ENCODE data around the gene AP2A1. TPM values are rescaled to one million over a fixed set of nuclear protein-coding genes. Genes with fewer than 3 reads are reported as not detected.
A peak's percentile ranks its signal among the peaks of the same experiment; 100 is the strongest.

The AP2A1 gene
- total and polyA plus RNA-seq, 9 of the 15 experiments (the other 6 are each of a cell fraction or from before 2014, with no cell fraction given), result 0.55 to 150 (median 31.9) TPM

DNA sequence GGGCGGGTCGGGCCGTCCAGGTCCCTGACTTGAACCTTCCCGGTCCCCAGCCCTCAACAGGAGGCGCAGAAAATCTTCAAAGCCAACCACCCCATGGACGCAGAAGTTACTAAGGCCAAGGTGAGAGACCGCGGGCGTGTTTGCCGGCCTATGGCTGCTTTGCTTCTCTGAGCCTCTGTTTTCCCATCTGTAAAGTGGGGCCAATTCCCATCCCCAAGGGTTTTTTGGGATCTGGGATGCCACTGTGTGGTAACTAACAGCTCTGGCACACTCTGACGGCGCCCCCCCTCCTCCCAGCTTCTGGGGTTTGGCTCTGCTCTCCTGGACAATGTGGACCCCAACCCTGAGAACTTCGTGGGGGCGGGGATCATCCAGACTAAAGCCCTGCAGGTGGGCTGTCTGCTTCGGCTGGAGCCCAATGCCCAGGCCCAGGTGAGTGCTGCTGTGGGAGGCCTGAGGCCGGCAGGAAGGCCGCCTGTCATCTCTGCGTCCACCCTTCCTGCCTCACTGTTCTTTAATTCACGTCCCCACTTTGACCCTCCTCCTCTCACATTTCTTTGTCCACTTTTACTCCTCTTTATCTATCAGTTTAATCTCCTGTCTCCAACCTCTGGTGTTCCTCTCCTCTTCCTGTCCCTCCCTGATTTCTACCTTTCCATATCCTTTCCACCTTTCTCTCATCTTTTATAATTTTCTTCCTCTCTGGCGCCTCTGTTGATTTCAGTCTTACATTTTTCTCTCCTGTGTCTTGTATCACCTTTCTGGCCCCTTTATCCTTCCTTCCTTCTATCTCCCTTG lies 39.2 kb downstream of the AP2A1 start:
- intact Hi-C loops (cut with micrococcal nuclease) (loop anchor here (5.0 kb wide), 1 partner anchor 39 kb away; the partner anchor contains the start of gene AP2A1), in situ Hi-C loops (cut with MboI) (no loop called here)
- 84% methylated on average over 14 of the region's 20 CpGs for WGBS (ENCODE audit: insufficient coverage, low coverage, missing lambda C conversion rate)
- Histone ChIP-seq H3K9me1 (ENCODE audit: control insufficient read depth, insufficient read depth, low read length) (no peaks in the 10 kb centered on the region), H3K36me3 (ENCODE audit: control insufficient read depth, insufficient read depth, low read length) (peaks cover 68% of the 10 kb centered on the region), H3K9ac (ENCODE audit: insufficient read depth in 1 of 2, low read depth in 2 of 2, low read length in 2 of 2) (peak overlapping the region in 1 of 2 experiments; percentile 8; a peak in 1 of 4 replicates), H3K27ac (ENCODE audit: extremely low read depth, low read depth, low read length) (0 out of 3 replicates have a peak overlapping the region, but pooled peaks have one; percentile 39), H2AFZ (ENCODE audit: low read depth, low read length) (no peak overlapping the region), H4K20me1 (replicated peaks; ENCODE audit: control insufficient read depth, insufficient read depth, low read length) (peaks cover 5% of the 10 kb centered on the region), H3K4me2 (ENCODE audit: insufficient read depth, low read length) (no peak overlapping the region), H3K79me2 (ENCODE audit: control insufficient read depth, insufficient read depth, low read length) (no peaks in the 10 kb centered on the region), H3K4me3 (no peak overlapping the region), H3K4me1 (replicated peaks in 1 of 2; ENCODE audit: control insufficient read depth in 2 of 2, insufficient read depth in 2 of 2, low read length in 2 of 2) (peaks cover 25 to 70% of the 10 kb centered on the region in 2 experiments), H3K27me3 (ENCODE audit: control insufficient read depth in 2 of 2, insufficient read depth in 2 of 2, low read length in 2 of 2) (no peaks in the 10 kb centered on the region), H3K9me3 (replicated peaks; ENCODE audit: control insufficient read depth, insufficient read depth, low read depth, low read length) (no peaks in the 10 kb centered on the region)
- ChIA-PET POLR2A (interaction anchor here (1.4 kb wide), 1 partner anchor 22 kb away, joined by 4 read pairs; no protein-coding TSS in a partner anchor), CTCF (ENCODE audit: low intra/inter-chr PET ratio) (no interaction called here)
- DNase-seq (ENCODE audit: extremely low read depth in 1 of 4, low spot score in 3 of 4) (no peak), ATAC-seq (no peak), FAIRE-seq (no peak)
- BruUV-seq (replicated peaks), result no TSS peak
- TF ChIP-seq KDM2B (CRISPR knock-in tag; IDR thresholded peaks at IDR 0.05) (no peak), CBFA2T3 (IDR thresholded peaks at IDR 0.05) (no peak), ZNF324 (CRISPR knock-in tag; IDR thresholded peaks at IDR 0.05) (no peak), LARP7 (IDR thresholded peaks at IDR 0.05) (no peak), HNRNPH1 (optimal IDR thresholded peaks at IDR 0.05; ENCODE audit: low read depth, low read length) (no peak), RBM25 (IDR thresholded peaks at IDR 0.05; ENCODE audit: low read depth, low read length, severe bottlenecking) (peak; percentile 92), ADNP (tag; IDR thresholded peaks at IDR 0.05) (peak; percentile 97), ZNF785 (CRISPR knock-in tag; IDR thresholded peaks at IDR 0.05) (no peak), SMARCC2 (IDR thresholded peaks at IDR 0.05; ENCODE audit: low read depth) (no peak), ZNF436 (CRISPR knock-in tag; IDR thresholded peaks at IDR 0.05) (no peak), NCOA6 (IDR thresholded peaks at IDR 0.05) (no peak), MEF2A (IDR thresholded peaks at IDR 0.05; ENCODE audit: control insufficient read depth, low read depth, low read length) (no peak), BRCA1 (IDR thresholded peaks at IDR 0.05) (no peak), BRCA1 (CRISPR knock-in tag; IDR thresholded peaks at IDR 0.05) (no peak), SNIP1 (IDR thresholded peaks at IDR 0.05; ENCODE audit: low read depth) (no peak), BRD9 (IDR thresholded peaks at IDR 0.05; ENCODE audit: low read depth, partially characterized antibody) (no peak), SETDB1 (IDR thresholded peaks at IDR 0.05; ENCODE audit: low read length) (no peak), CTBP1 (IDR thresholded peaks at IDR 0.05; ENCODE audit: borderline replicate concordance) (no peak), ZBTB8A (IDR thresholded peaks at IDR 0.05; ENCODE audit: partially characterized antibody) (no peak)
- TF ChIP-seq, protein P1, sequence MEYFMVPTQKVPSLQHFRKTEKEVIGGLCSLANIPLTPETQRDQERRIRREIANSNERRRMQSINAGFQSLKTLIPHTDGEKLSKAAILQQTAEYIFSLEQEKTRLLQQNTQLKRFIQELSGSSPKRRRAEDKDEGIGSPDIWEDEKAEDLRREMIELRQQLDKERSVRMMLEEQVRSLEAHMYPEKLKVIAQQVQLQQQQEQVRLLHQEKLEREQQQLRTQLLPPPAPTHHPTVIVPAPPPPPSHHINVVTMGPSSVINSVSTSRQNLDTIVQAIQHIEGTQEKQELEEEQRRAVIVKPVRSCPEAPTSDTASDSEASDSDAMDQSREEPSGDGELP (CRISPR knock-in tag; IDR thresholded peaks at IDR 0.05; ENCODE audit: borderline replicate concordance), result no peak; the same call in 1 of the 2 replicates
- TF ChIP-seq, protein P2, sequence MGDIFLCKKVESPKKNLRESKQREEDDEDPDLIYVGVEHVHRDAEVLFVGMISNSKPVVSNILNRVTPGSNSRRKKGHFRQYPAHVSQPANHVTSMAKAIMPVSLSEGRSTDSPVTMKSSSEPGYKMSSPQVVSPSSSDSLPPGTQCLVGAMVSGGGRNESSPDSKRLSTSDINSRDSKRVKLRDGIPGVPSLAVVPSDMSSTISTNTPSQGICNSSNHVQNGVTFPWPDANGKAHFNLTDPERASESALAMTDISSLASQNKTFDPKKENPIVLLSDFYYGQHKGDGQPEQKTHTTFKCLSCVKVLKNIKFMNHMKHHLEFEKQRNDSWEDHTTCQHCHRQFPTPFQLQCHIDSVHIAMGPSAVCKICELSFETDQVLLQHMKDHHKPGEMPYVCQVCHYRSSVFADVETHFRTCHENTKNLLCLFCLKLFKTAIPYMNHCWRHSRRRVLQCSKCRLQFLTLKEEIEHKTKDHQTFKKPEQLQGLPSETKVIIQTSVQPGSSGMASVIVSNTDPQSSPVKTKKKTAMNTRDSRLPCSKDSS (IDR thresholded peaks at IDR 0.05; ENCODE audit: low read depth, partially characterized antibody), result no peak
- TF ChIP-seq, protein P3, sequence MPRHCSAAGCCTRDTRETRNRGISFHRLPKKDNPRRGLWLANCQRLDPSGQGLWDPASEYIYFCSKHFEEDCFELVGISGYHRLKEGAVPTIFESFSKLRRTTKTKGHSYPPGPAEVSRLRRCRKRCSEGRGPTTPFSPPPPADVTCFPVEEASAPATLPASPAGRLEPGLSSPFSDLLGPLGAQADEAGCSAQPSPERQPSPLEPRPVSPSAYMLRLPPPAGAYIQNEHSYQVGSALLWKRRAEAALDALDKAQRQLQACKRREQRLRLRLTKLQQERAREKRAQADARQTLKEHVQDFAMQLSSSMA (CRISPR knock-in tag; IDR thresholded peaks at IDR 0.05), result no peak
